Fibroblast of peridontal ligament (primary cell): ENCODE results near the gene ERO1B.
"Not testable (repeated sequence)": the region's sequence is repeated elsewhere in the genome, so short reads cannot be mapped to it uniquely, and the experiment has no call there.

ENCODE experiments used
- DNase-seq: peaks from one replicate; pipeline ENCODE4 v3.0.0-alpha.2; 2010; ENCODE audit errors: extremely low read depth

The ERO1B gene, protein sequence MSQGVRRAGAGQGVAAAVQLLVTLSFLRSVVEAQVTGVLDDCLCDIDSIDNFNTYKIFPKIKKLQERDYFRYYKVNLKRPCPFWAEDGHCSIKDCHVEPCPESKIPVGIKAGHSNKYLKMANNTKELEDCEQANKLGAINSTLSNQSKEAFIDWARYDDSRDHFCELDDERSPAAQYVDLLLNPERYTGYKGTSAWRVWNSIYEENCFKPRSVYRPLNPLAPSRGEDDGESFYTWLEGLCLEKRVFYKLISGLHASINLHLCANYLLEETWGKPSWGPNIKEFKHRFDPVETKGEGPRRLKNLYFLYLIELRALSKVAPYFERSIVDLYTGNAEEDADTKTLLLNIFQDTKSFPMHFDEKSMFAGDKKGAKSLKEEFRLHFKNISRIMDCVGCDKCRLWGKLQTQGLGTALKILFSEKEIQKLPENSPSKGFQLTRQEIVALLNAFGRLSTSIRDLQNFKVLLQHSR

DNA sequence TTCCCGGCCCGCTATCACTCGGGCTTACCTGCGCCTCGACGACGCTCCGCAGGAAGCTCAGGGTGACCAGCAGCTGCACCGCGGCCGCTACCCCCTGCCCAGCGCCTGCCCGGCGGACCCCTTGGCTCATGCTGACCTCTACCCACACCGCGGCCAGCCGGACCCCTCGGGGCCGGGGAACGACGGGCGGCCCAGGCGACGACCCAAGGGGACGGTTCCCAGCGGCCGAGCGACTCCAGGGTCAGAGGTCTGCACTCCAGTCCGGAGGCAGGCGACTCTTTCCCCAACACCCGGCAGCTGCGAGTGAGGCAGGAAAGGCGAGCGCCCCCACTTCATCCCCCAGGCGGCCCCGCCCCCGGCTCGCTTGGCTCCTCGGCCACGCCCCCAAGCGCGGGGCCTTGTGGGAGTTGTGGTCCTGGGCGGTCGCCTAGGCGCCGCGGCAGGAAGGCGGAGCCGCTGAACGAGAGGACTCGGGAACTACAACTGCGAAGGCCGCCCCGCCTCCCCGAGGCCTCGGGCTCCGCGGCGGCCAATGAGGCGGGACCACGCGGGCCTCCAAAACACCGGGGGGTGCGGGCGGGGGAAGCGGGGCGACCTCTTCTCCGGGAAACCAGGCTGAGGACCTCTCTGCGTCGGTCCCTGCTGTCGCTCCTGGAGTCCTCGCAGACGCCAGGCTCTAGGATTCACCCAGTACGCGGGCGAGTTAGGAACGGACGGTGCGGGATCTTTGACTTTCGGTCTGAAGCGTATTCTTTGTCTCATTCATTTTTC is at the start of gene ERO1B:
TSS of gene ERO1B (minus strand) at position 305 of the 771 bp plus-strand sequence. CDS start at position 130, 175 bp downstream.
- DNase-seq: peak; percentile 89

- not testable (repeated sequence) for DNase-seq
Measured at GRCh38 chr1:236331412-236331811, 49.7 kb upstream of the ERO1B start.

- no peak for DNase-seq
Measured at GRCh38 chr1:236326432-236326831, 44.7 kb upstream of the ERO1B start.

DNA sequence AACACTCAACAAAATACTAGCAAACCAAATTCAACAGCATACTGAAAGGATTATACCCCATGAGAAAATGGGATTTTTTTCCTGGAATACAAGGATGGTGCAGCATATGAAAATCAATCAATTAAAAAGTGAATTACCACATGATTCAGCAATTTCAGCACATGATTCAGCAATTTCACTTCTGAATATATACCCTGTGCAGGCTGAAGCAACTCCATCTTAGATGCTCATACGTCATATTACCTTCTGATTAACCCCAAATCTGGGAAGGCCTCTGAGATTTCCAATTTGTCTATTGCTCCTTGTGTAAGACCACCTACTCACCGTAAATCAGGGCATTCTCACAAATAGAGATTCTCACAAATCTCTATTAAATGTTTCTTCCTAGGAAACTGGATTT is 43.8 kb upstream of the ERO1B start:
- DNase-seq: no peak

GRCh38 chr1:236323819-236324411 is 42.2 kb upstream of the ERO1B start:
- DNase-seq: no peak

GRCh38 chr1:236322566-236323409 is 41.0 kb upstream of the ERO1B start:
- no peak for DNase-seq

DNA sequence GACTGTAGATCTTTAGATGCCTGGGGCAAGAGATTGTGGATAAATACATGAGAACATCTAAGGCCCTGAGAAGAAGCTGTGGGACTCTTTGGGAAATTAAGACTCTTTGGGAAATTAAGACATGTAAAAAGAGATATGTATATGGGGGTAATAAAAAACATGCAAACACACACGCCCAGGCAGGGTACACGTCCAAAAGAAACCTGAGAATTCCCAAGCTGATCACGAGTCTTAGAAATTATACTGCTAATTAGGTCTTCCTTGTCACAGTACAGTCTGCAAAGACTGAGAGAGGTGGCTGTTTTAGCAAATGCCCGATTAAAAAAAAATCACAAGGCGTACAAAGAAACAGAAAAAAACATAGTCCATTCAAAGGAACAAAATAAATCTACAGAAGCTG is 39.3 kb upstream of the ERO1B start:
- no peak for DNase-seq

DNA sequence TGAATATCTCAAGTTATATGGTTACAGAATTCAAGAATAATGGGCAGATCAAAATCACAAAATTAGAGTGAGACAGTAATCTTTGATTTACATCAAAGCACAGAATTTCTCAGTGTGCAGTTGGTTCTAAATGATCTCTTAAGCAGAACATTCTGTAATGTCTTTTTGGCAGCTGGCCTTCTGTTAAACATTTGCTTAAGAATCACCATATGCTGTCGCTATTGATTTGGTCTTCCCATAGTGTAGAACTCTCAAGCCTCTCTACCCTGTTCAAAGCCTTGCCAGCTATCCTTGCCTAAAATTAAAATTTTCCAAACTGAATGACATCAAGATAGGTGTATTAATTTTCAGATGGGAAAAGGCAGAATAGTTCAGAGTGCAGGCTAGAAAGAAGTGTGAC is 38.9 kb upstream of the ERO1B start:
- no peak for DNase-seq

DNA sequence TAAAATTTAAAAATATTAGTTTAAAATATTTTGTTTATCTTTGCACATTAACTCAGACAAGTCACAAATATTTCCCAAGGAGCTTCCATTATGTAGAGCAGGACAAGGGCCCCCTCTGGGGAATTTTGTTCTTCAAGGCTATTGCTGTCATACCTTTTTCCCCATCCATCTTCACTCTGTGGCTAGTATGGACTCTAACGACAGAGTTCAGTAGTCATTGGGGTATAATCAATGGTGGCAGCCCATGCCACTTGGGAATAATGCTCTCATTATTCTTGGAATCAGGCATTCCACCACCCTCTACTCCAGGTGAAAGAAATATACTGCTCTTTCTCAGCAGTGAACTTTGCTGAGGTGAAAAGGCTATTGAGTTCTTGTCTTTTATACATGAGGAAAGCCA is 38.5 kb upstream of the ERO1B start:
- no peak for DNase-seq

DNA sequence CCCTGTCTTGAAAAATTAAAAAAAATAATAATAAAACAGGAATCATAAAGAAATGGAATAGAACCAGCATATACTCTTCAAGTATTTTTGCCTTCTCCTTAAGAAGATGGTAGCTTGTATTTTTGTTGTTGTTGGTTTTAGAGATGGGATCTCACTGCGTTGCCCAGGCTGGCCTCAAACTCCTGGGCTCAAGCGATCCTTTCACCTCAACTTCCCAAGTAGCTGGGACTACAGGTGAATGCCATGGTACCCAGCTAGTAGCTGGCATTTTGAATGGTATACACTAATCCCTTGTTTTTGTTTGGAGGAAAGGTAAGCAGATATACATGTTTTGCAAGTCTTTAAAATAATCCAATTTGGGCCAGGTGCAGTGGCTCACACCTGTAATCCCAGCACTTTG is 34.7 kb upstream of the ERO1B start:
- DNase-seq: no peak

- DNase-seq: no peak
Measured at GRCh38 chr1:236315518-236315917, 33.8 kb upstream of the ERO1B start.

- no peak for DNase-seq
Measured at GRCh38 chr1:236315092-236315491, 33.3 kb upstream of the ERO1B start.

GRCh38 chr1:236314050-236314449 is 32.3 kb upstream of the ERO1B start:
- DNase-seq: not testable (repeated sequence)

GRCh38 chr1:236313427-236313826 is 31.7 kb upstream of the ERO1B start:
- no peak for DNase-seq

GRCh38 chr1:236311040-236311439 is 29.3 kb upstream of the ERO1B start:
- no peak for DNase-seq

GRCh38 chr1:236308827-236309226 is 27.1 kb upstream of the ERO1B start:
- no peak for DNase-seq

DNA sequence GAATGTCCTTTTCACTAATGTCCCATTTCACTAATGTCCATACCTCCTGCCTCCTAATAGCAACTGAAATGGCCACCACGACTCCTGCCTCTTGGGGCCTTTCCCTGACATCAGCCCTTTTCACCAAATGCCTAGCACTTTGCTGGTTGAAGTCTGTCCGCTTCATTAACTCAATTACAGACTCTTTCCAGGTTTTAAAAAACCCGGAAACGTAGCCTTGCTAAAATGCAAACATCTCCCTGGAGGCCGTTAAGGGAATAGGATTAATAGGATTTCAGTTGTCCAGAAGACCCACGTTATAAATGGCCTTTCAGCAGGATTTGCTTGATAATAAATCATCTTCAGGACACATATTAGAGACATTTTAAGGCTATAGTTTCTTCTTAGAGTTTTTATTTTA is 25.7 kb upstream of the ERO1B start:
- DNase-seq: no peak

DNA sequence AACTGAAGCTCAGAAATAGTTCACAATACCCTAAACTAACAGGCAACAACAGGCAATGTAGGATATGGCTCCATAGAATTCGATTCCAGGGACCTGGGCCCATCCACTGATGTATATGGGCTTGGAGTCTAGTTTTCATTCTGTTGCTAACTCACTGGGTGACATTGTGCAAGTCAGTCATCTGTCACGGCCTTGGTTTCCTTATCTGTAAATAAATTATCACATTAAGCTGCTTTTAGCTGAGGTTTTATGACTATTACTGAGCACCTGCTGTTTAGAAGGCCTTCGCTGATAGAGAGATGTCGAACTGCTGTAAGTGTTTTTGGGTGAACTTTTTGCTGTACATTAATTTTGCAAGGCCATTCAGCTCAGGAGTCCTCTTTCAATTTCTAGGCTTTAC is 22.9 kb upstream of the ERO1B start:
- no peak for DNase-seq

GRCh38 chr1:236303675-236304074 is 21.9 kb upstream of the ERO1B start:
- no peak for DNase-seq

- no peak for DNase-seq
Measured at GRCh38 chr1:236302941-236303340, 21.2 kb upstream of the ERO1B start.

DNA sequence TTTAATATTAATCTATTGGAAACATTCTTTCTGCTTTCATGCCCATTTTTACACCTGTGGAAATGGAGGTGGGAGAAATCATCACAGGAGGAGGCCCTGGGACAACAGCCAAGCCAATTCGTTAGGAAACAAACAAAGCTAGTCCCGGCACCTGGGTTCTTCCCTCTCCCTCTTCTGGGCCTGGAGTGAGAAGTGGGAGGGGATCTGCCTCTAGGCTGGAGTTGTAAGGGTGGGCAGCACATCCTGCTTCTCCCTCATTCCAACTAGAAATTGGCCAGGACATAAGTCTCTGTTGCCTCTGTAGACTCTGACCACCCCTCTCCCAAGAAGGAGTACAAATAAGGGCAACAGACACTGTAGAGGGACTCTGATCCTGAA is 20.2 kb upstream of the ERO1B start:
- DNase-seq: no peak
